OCI-LY3 (cell line): ENCODE results near the gene SPOP.

Experiments
- H2AFZ ChIP-seq: fragments of 200-600, 300-600 bp; shearing (Covaris generic); 2 replicates; pipeline ENCODE4 v1.6.0; 2014; ENCODE audit warnings: antibody characterized with exemption, low read depth, low read length
- H3K27ac ChIP-seq: fragments of 200-600, 300-600 bp; sonication (generic); 2 replicates; pipeline ENCODE4 v1.5.1; 2014; ENCODE audit warnings: mild to moderate bottlenecking, low read length, moderate library complexity, mixed read lengths
- H3K27me3 ChIP-seq: fragments of 200-600, 300-600 bp; sonication (generic); 2 replicates; pipeline ENCODE4 v1.6.1; 2014; ENCODE audit warnings: low read depth, low read length, mixed read lengths
- H3K36me3 ChIP-seq: fragments of 200-600, 300-600 bp; sonication (generic); replicated peaks from 2 replicates; pipeline ENCODE3; 2014; ENCODE audit warnings: low read depth, low read length, mixed read lengths
- H3K4me1 ChIP-seq: fragments of 300-600, 200-600 bp; sonication (generic); 2 replicates; pipeline ENCODE4 v1.6.1; 2014; ENCODE audit warnings: low read length, mixed read lengths
- H3K4me2 ChIP-seq: fragments of 200-600, 300-600 bp; sonication (generic); 2 replicates; pipeline ENCODE4 v1.6.1; 2014; ENCODE audit warnings: low read length, mixed read lengths
- H3K4me3 ChIP-seq: fragments of 300-600, 200-600 bp; sonication (generic); 2 replicates; pipeline ENCODE4 v1.5.1; 2014; ENCODE audit warnings: antibody characterized with exemption, mild to moderate bottlenecking, low read length, moderate library complexity
- H3K79me2 ChIP-seq: fragments of 300-600, 200-600 bp; shearing (Covaris generic); 2 replicates; pipeline ENCODE4 v1.6.1; 2014; ENCODE audit warnings: mild to moderate bottlenecking, low read length, mixed read lengths
- H3K9ac ChIP-seq: fragments of 300-600, 200-600 bp; shearing (Covaris generic); 2 replicates; pipeline ENCODE4 v1.6.0; 2014; ENCODE audit warnings: mild to moderate bottlenecking, low read length, moderate library complexity
- H3K9me3 ChIP-seq: fragments of 200-600, 300-600 bp; shearing (Covaris generic); 2 replicates; pipeline ENCODE4 v1.6.1; 2014; ENCODE audit warnings: low read length, mixed read lengths; ENCODE audit not compliant: insufficient read depth
- H4K20me1 ChIP-seq: fragments of 200-600, 300-600 bp; sonication (generic); 2 replicates; pipeline ENCODE4 v1.6.1; 2016; ENCODE audit warnings: low read length, mixed read lengths; ENCODE audit not compliant: insufficient read depth
- EZH2phosphoT487 ChIP-seq: fragments of 200-600 bp; shearing (Covaris generic); IDR thresholded peaks from 2 replicates; pipeline ENCODE4 v1.6.1; 2018; ENCODE audit warnings: antibody characterized with exemption, mixed run types, low read depth
- TF ChIP-seq, protein P1 (sequence below): fragments of 200-600, 300-600 bp; sonication (generic); IDR thresholded peaks from 2 replicates; pipeline ENCODE4 v1.5.1; 2014; ENCODE audit warnings: antibody characterized with exemption, low read length, low read depth

SPOP gene

DNA sequence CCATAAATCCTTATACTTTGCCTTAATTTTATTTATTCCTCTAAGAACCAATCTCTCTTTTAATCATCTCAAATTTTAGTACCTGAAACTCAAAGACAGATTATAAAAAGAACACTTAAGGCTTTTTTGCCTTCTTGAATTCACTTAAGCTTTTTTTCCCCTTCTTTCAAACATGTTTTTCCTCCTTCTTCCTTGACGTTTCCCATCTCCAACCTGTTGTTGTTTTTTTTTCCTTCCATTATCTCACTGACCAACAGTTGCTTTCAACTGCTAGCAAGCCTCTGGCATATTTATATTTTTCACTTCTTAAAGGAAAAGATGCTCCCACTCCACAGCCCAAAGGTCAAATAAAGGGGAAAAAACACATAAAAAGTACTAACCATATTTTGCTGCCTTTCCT is 32.2 kb downstream of the SPOP start:
- Histone ChIP-seq H3K9ac (no peak overlapping the region), H3K27me3 (no peaks in the 10 kb centered on the region), H3K4me3 (no peak overlapping the region), H3K36me3 (peaks cover 2% of the 10 kb centered on the region), H3K4me2 (no peak overlapping the region), H4K20me1 (peaks cover 40% of the 10 kb centered on the region), H3K79me2 (peaks cover 36% of the 10 kb centered on the region), H3K27ac (no peak overlapping the region), H2AFZ (no peak overlapping the region), H3K4me1 (peaks cover 10% of the 10 kb centered on the region), H3K9me3 (no peaks in the 10 kb centered on the region)
- no peak for TF ChIP-seq EZH2phosphoT487
- TF ChIP-seq, protein P1, sequence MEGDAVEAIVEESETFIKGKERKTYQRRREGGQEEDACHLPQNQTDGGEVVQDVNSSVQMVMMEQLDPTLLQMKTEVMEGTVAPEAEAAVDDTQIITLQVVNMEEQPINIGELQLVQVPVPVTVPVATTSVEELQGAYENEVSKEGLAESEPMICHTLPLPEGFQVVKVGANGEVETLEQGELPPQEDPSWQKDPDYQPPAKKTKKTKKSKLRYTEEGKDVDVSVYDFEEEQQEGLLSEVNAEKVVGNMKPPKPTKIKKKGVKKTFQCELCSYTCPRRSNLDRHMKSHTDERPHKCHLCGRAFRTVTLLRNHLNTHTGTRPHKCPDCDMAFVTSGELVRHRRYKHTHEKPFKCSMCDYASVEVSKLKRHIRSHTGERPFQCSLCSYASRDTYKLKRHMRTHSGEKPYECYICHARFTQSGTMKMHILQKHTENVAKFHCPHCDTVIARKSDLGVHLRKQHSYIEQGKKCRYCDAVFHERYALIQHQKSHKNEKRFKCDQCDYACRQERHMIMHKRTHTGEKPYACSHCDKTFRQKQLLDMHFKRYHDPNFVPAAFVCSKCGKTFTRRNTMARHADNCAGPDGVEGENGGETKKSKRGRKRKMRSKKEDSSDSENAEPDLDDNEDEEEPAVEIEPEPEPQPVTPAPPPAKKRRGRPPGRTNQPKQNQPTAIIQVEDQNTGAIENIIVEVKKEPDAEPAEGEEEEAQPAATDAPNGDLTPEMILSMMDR = no peak

DNA sequence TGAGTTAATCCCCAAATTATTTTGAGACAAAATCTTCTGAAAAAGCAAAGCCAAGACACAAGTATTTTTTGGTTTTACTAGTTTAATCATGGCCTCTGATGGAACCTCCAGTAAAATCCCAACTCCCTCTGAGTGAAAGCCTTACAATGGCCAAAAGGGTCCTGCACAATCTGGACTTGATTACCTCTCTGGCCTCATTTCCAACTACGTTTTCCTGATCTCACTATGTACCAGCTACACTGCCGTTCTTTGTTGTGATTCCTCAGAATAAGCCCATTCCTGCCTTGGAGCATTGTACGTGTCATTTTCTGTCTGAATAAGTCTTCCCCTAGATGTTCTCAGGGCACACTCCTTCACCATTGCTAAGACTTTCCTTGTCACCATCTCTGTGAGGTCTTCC is 37.3 kb downstream of the SPOP start:
- Histone ChIP-seq H3K36me3 (peaks cover 12% of the 10 kb centered on the region), H3K79me2 (peaks cover 35% of the 10 kb centered on the region), H3K9ac (no peak overlapping the region), H2AFZ (no peak overlapping the region), H3K27ac (no peak overlapping the region), H4K20me1 (peaks cover 23% of the 10 kb centered on the region), H3K4me3 (no peak overlapping the region), H3K9me3 (no peaks in the 10 kb centered on the region), H3K27me3 (no peaks in the 10 kb centered on the region), H3K4me1 (no peaks in the 10 kb centered on the region), H3K4me2 (no peak overlapping the region)
- TF ChIP-seq, protein P1 = no peak
- TF ChIP-seq EZH2phosphoT487 = no peak

DNA sequence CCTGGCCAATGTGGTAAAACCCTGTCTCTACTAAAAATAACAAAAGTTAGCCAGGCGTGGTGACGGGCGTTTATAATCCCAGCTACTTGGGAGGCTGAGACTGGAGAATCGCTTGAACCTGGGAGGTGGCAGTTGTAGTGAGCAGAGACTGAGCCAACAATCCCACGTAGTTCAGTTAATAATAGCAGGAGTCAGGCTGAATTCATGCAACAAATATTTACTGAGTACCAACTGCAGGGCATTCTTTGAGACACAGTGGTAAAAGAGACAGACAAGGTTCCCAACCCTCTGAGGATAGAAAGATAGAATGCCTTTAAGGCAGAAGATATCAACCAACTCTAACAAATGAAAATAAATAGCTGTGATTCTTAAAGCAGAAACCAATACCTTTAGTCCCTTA is 39.1 kb downstream of the SPOP start:
- Histone ChIP-seq H3K27ac (no peak overlapping the region), H3K9ac (no peak overlapping the region), H3K4me2 (no peak overlapping the region), H3K36me3 (peaks cover 12% of the 10 kb centered on the region), H3K4me3 (no peak overlapping the region), H4K20me1 (peaks cover 28% of the 10 kb centered on the region), H3K4me1 (0 out of 2 replicates have a peak, but pooled peaks cover 11% of the 10 kb centered on the region), H2AFZ (no peak overlapping the region), H3K9me3 (no peaks in the 10 kb centered on the region), H3K27me3 (no peaks in the 10 kb centered on the region), H3K79me2 (peaks cover 29% of the 10 kb centered on the region)
- TF ChIP-seq, protein P1 = no peak
- no peak for TF ChIP-seq EZH2phosphoT487

DNA sequence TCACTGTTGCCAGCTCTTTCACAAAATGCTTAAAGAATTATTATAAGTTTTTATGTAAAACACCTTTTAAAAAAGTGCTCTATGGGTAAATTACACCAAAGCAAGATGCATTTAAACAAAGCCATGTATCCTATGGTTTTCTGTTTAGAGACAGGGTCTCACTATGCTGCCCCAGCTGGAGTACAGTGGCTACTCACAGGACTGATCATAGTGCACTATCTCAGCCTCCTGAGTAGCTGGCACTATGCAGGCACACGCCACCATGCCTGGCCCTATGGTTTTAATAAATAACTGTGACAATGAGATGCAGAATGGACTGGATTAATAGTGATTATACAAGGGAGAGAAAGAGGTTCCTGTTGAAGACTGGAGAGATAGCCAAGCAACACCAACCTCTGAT is 40.2 kb downstream of the SPOP start:
- H3K79me2 ChIP-seq = peaks cover 22% of the 10 kb centered on the region
- H3K4me1 ChIP-seq = 0 out of 2 replicates have a peak, but pooled peaks cover 11% of the 10 kb centered on the region
- no peak overlapping the region for H3K4me3 ChIP-seq
- H3K4me2 ChIP-seq = no peak overlapping the region
- H3K9ac ChIP-seq = no peak overlapping the region
- peaks cover 17% of the 10 kb centered on the region for H3K36me3 ChIP-seq
- H3K9me3 ChIP-seq = no peaks in the 10 kb centered on the region
- no peak overlapping the region for H2AFZ ChIP-seq
- H3K27me3 ChIP-seq = no peaks in the 10 kb centered on the region
- TF ChIP-seq EZH2phosphoT487 = no peak
- TF ChIP-seq, protein P1 = no peak
- no peak overlapping the region for H3K27ac ChIP-seq
- peaks cover 28% of the 10 kb centered on the region for H4K20me1 ChIP-seq
